GM06990 (cell line): ENCODE data around the gene RTN4RL1.

ENCODE experiments used
- DNase-seq: peaks from one replicate; pipeline ENCODE4 v3.0.0-alpha.2; 2011; ENCODE audit not compliant: insufficient read length; ENCODE audit errors: extremely low read depth
- H3K27me3 ChIP-seq: replicated peaks from 2 replicates; pipeline ENCODE4 v1.6.0; 2011; ENCODE audit warnings: low read length; ENCODE audit not compliant: control insufficient read depth, insufficient read depth
- H3K36me3 ChIP-seq: 2 replicates; pipeline ENCODE4 v1.5.1; 2011; ENCODE audit warnings: low read length; ENCODE audit not compliant: control insufficient read depth, insufficient read depth
- H3K4me3 ChIP-seq: replicated peaks from 2 replicates; pipeline ENCODE4 v1.5.1; 2011; ENCODE audit warnings: low read depth, mild to moderate bottlenecking, control low read depth, low read length
- CTCF ChIP-seq: IDR thresholded peaks from 2 replicates; pipeline ENCODE4 v1.5.1; 2011; ENCODE audit warnings: low read length, control low read depth, mild to moderate bottlenecking, inconsistent platforms; ENCODE audit not compliant: insufficient read depth, poor library complexity, severe bottlenecking

Gene RTN4RL1

GRCh38 chr17:2057760-2058585 lies 32.8 kb upstream of the RTN4RL1 start:
- peak overlapping the region; percentile 39 for H3K4me3 ChIP-seq
- TF ChIP-seq CTCF, result no peak
- DNase-seq, result peak; percentile 70
- no peaks in the 10 kb centered on the region for H3K27me3 ChIP-seq
- H3K36me3 ChIP-seq, result peaks cover 23% of the 10 kb centered on the region

GRCh38 chr17:2057175-2057759 lies 32.1 kb upstream of the RTN4RL1 start:
- no peak for TF ChIP-seq CTCF
- H3K27me3 ChIP-seq, result no peaks in the 10 kb centered on the region
- DNase-seq, result no peak
- peaks cover 23% of the 10 kb centered on the region for H3K36me3 ChIP-seq
- H3K4me3 ChIP-seq, result peak overlapping the region; percentile 40

- Histone ChIP-seq H3K4me3 (peak overlapping the region; percentile 78), H3K27me3 (no peaks in the 10 kb centered on the region), H3K36me3 (peaks cover 22% of the 10 kb centered on the region)
- DNase-seq, result peak; percentile 79
- TF ChIP-seq CTCF, result peak; percentile 28
Measured at GRCh38 chr17:2056206-2057174, 31.4 kb upstream of the RTN4RL1 start.

GRCh38 chr17:2055292-2056205 lies 30.4 kb upstream of the RTN4RL1 start:
- Histone ChIP-seq H3K36me3 (peaks cover 13% of the 10 kb centered on the region), H3K27me3 (no peaks in the 10 kb centered on the region), H3K4me3 (peak overlapping the region; percentile 78)
- no peak for TF ChIP-seq CTCF
- peak; percentile 72 for DNase-seq
